Activated CD4-positive, alpha-beta T cell treated with anti-CD3 and anti-CD28 coated beads, Interleukin-2, amount 50 U/mL, for 24 hours (primary cell): ENCODE results near the gene PCDHA10.

Experiments
- DNase-seq, 2 donors: peaks; one replicate each; pipeline ENCODE4 v3.0.0-alpha.2; 2020; ENCODE audit warnings: low read depth in 1 of 2, low spot score in 1 of 2

PCDHA10 gene

DNA sequence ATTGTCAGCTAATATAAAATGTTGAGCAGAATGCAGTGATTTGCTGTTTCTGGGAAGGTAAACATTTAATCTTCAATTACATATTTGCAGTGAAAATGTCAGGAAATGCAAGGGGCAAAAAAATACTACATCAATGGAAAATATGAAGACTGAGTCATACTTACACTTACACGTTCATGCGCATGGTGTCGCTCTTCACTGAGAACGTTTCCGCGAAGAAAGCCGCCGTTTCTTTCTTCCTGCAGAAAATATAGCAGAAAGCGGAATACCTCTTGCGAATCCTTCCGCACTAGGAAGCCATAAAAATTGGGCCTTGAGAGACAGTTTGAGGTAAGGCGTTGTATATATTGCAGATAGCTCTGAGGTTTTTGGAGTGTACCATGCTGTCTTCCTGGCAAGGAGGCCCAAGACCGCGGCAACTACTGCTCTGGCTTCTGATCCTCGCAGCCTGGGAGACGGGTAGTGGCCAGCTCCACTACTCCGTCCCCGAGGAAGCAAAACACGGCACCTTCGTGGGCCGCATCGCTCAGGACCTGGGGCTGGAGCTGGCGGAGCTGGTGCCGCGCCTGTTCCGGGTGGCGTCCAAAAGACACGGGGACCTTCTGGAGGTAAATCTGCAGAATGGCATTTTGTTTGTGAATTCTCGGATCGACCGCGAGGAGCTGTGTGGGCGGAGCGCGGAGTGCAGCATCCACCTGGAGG is 26.3 kb downstream of the PCDHA10 start, which contains the start of gene PCDHA13:
Gene PCDHA13, plus strand, starts transcription at position 236 of the 702 bp plus-strand sequence. Its CDS starts 145 bp downstream, at position 381.
- DNase-seq: no peak

GRCh38 chr5:140882591-140882899 is 26.8 kb downstream of the PCDHA10 start:
- DNase-seq: no peak

GRCh38 chr5:140883373-140883772 is 27.7 kb downstream of the PCDHA10 start:
- no peak for DNase-seq

DNA sequence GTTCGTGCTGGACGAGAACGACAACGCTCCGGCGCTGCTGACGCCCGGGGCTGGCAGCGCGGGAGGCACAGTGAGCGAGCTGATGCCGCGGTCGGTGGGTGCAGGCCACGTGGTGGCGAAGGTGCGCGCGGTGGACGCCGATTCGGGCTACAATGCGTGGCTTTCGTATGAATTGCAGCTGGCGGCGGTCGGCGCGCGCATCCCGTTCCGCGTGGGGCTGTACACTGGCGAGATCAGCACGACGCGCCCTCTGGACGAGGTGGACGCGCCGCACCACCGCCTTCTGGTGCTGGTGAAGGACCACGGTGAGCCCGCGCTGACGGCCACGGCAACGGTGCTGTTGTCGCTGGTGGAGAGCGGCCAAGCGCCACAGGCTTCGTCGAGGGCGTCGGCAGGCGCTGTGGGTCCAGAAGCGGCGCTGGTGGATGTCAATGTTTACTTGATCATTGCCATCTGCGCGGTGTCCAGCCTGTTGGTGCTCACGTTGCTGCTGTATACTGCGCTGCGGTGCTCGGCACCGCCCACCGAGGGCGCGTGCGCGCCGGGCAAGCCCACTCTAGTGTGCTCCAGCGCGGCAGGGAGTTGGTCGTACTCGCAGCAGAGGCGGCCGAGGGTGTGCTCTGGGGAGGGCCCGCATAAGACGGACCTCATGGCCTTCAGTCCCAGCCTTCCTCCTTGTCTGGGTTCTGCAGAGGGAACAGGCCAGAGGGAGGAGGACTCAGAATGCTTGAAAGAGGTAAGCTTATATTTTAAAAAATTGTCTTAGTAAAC is 28.4 kb downstream of the PCDHA10 start:
- DNase-seq: no peak

GRCh38 chr5:140916325-140916724 is 60.6 kb downstream of the PCDHA10 start:
- no peak for DNase-seq
